OCI-M1 (cell line): ENCODE results near the gene TNRC6B.
"Not testable (repeated sequence)": the region's sequence is repeated elsewhere in the genome, so short reads cannot be mapped to it uniquely, and the experiment has no call there.

Experiments
- DNase-seq: peaks from one replicate; lab custom pipeline; 2025; lab: John Stamatoyannopoulos, UW

TNRC6B gene

DNA sequence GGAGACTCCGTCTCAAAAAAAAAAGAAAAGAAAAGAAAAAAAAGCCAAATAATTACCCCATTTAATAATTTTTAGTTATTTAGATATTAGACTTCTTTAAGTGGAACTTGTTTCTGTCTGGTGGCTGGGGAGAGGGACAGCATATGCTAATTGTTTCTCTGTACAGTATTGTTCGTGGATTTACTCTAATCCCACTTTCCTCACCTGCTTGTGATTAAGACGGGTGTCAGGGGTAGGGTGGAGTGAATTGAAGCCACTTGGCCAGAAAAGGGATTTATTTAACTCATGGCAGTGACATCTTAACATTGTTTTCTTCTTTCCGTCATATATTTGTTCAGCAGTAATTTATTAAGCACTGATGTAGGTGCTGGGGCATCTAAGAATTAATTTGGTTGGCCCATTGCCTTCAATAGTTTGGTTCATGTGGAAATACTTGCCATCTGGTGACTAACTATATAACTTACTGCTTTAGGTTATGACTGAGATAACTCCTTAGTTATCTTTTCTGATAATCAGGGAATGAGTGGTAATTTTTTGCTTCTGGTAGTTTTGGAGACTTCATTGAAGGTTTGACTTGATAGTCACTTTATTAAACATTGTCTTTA lies 4.6 kb downstream of the TNRC6B start:
- DNase-seq: no peak

DNA sequence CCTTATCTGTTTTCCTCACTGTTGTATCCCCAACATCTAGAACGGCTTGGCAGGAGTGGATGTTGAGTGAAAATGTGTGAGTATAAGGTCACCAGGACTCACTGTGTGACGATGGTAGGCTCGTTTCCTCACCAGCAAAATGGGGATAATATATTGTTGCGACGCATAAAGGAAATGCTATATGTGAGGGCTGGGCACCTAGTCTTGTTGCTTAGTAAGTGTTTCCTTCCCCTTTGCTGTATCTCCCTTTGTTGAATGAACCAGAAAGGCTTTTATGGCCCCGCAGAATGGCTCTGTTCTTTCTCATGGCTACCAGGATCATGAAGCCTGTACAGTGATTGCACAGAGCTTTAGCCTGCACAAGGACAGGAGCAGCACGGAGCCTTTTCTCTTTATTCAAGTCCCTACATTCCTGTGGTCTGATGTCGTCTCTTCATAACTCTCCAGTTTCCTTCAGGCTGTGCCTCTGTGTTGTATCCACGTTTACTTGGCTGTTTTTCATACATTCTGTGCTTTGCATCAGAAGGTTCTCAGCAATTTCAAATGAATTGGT lies 5.4 kb downstream of the TNRC6B start:
- DNase-seq: no peak

DNA sequence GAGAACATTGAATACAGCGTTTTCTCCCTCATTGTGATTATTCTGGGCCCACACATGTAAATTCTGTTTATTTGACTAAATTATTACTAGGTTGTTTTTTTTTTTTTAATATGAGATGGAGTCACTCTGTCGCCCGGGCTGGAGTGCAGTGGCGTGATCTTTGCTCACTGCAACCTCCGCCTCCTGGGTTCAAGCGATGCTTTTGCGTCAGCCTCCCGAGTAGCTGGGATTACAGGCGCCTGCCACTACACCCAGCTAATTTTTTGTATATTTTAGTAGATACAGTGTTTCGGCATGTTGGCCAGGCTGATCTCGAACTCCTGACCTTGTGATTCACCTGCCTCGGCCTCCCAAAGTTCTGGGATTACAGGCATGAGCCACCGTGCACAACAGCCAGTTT lies 5.9 kb downstream of the TNRC6B start:
- DNase-seq: not testable (repeated sequence)

DNA sequence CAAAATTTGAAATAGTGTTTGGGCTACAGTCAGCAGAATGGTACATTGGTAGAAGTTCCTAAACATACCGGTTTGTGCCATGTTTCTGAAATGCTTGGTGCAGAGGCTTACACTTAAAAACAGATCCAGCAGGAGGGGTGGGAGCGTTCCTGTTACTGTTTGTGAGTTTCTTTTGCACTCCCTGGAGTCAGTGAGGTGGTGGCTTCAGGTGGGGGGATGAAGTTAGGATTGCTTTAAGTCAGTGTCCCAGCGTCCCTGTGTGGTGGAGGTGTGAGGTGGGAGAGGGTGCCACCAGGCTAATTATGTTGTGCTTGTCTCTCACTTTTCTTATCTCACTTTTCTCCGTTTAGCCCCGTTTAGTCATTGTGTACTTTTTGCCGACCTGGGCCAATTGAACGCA lies 9.7 kb downstream of the TNRC6B start:
- DNase-seq: no peak

DNA sequence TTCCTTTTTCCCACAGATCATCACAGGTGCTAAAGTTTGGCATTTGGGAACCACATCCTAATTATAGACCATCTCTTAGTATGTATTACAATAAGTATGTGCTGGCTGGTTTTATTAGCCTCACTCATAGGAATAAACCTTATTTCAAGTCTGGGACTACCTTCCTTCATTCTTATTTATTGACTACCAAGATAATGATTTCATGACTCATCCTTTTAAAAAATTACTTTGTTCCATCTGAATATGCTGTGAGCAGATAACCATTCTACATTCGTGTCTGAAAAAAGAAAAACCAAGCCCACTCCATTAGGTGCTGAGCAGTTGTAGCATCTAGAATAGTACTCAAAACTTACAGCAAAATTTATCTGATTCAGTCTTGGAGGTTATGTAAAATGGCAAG lies 12.3 kb downstream of the TNRC6B start:
- DNase-seq: peak; percentile 78

DNA sequence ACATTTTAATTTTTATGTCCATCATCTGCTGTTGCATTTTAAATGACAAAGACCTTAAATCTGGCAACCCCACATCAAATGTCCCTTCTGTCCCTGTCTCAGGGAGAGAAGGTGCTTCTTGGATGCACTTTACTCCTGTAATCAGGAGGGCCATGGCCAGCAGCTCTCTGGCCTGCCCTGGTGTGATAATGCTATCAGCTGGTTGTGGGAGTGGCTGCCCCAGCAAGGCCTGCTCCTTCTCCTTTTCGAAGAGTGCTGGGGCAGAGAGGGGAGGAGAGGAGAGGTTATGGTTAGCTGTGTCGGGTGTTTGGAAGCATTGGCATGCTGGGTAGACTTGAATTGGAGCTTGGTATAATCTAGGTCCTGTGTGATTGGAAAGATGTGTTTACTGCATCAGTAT lies 12.8 kb downstream of the TNRC6B start:
- peak; percentile 96 for DNase-seq

DNA sequence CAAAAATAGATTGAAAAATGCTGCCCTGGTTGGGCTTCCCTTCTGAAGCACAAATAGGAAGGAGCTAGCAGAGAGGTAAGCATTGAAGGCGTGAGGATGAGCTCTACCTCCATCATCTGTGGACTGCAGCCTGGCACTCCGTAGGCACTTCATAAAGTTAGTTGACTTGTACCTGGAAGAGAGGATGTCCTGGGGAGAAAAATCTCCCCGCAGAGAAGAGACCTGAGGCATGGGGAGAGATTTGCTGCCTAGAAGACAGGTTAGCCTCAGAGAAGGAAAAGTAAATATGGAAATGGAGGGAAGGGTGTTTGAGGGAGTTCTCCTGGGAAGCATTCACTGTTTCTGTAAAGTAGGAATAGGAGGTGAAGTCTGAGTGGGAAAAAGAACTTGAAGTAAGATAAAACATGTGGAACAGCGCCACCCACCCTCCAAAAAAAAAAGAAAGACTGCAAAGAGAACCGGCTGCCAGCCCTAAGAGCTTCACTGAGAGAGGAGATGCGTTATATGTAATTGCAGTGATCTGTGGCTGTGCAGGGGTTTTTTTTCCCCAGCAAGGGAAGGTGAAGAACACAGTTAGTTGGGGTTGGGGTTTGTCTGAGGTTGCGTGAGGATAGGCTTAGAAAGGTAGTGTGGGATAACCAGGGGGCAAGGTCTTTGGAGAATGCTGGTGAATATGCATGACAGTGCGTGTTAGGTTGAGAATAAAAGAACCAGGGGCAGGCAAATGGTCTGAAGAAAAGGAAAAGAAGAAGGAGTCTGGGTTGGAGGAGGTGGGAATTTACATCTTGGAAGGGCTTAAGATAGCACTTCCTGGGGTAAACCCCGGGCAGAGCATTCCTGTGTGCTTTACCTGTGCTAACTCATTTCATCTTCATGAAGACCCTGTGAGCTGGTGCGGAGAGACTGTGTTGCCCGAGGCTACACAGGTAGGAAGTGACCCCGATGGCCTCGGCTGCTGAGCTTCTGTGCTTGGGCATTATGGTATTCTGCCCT lies 16.0 kb downstream of the TNRC6B start:
- DNase-seq: peak; percentile 41

DNA sequence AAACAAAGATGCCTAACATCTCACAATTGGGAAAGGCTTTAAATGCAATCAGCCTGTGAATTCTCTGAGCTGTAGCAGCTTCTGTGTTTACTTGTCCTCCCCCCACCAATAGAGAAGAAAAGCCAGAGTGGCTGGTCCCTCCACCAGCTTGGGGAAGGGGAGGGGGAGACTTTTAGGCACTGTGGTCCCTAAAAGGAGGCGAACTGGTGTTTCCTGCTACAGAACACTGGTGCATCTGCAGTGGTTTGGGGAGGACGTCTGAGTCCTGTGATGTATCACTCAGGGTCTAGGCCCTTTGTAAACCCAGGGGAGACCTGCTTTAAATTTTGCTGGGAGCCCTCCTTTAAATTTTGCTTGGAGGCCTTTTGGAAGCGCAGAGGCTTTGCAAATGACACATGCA lies 16.9 kb downstream of the TNRC6B start:
- DNase-seq: no peak

DNA sequence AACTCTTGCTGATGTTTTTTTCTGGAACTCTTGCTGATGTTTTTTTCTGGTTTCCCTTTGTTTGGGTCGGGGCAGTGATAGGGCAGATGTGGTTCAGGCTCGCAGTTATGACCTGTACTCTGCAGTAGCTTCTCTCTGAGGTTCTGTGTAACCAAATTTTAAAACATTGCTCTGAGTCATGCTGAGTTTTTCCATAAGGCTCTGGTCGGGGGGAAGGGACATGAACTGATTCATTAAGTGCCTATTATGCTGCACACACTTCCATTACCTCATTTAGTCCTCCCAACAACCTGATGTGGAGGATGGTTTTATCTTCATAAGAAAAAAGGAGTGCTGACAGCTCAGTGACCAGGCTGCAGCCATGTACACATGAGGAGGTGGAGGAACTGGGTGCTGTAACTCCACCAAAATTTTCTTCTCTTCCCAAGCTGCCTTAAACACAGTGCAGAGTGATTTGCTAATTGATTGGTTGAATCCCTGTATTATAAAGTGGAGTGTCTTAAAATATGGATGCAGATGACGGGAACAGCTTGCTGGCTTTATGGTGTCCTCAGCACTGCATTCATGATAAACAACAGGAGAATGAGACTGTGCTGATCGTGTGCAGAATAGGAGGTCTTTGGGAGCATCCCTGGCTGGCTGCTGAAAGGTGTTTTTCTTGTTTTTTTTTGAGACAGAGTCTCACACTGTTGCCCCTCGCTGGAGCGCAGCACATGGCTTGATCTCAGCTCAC lies 19.1 kb downstream of the TNRC6B start:
- DNase-seq: no peak

DNA sequence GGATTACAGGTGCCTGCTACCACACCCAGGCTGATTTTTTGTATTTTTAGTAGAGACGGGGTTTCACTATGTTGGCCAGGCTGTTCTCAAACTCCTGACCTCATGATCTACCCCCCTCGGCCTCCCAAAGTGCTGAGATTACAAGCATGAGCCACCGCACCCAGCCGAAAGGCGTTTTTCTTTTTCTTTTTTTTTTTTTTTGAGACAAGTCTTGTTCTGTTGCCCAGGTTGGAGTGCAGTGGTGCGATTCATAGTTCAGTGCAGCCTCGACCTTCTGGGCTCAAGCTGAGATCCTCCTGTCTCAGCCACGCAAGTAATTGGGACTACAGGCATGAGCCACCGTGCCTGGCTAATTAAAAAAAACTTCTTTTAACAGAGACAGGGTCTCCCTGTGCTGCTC lies 19.7 kb downstream of the TNRC6B start:
- not testable (repeated sequence) for DNase-seq

DNA sequence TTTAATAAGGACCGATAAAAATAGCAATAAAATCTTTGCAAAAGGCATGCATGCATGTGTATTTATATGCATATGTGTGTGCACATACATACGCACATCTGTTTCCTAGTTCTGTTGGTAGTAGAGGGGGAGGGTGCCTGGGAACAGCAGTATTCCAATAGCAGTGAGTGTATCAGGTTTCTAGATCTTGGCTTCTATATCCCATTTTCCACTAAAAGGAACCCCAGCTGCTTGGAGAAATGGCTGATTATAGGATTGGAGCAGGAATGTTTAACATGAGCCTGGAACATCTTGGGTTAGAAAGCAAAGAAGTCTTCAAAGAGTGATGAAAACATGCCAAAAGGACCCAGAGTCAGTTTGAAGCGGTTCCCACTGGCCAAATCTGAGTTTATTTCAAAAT lies 21.0 kb downstream of the TNRC6B start:
- DNase-seq: no peak

DNA sequence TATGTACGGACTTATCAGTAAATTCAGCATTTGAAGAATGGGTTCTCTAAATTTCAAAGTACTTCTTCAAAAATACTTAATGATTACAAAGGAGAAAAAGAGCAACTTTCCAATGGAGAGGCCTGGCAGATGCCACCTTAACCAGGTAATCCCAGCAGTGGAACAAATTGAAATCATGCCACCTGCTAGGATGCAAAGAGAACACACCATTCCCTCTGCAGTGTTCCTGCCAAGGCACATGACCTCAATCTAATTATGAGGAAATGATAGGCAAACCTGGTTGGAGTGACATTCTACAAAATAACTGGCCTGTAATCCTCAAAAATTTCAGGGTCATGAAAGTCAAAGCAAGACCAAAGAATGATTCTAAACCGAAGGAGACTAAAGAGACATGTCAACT lies 21.5 kb downstream of the TNRC6B start:
- no peak for DNase-seq

DNA sequence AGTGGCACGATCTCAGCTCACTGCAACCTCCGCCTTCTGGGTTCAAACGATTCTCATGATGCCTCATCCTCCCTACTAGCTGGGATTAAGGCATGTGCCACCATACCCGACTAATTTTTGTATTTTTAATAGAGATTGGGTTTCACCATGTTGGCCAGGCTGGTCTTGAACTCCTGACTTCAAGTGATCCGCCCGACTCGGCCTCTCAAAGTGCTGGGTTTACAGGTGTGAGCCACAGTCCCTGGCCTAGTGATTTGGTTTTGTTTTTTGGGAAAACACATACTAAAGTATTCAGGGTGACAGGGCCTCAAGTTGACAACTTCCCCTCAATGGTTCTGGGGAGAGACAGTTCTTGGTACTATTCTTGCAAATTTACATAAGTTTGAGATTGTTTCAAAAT lies 22.1 kb downstream of the TNRC6B start:
- no peak for DNase-seq

DNA sequence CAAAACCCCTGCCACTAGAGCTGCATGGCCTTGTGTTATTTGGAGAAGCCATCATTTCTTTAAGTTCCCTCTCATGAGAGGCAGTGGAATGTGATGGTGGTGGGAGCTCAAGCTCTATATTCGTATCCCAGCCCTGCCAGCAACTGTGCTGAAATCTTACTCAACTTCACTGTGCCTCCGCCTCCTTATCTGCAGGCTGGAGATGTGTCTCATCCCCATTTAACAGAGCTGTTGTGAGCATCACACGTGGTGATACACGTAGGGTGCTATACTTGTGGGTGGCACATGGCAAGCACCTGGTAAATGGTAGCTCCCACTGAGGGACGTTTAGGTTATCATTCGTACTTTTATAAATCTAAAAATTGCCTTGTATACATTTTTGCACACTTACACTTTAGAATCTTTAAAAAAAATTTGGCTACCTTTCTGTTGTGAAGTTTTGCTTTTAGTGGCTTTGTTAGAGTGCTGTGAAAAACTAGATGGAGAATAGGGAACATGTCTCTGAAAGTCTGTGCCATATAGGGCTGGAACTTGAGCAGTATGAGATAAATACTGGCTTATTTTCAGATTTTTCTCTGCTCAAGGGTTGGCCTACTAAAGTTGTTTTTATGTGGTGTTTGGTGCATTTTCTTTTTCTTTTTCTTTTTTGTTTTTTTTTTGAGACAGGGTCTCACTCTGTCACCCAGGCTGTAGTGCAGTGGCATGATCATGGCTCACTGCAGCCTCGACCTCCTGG lies 23.2 kb downstream of the TNRC6B start:
- no peak for DNase-seq

DNA sequence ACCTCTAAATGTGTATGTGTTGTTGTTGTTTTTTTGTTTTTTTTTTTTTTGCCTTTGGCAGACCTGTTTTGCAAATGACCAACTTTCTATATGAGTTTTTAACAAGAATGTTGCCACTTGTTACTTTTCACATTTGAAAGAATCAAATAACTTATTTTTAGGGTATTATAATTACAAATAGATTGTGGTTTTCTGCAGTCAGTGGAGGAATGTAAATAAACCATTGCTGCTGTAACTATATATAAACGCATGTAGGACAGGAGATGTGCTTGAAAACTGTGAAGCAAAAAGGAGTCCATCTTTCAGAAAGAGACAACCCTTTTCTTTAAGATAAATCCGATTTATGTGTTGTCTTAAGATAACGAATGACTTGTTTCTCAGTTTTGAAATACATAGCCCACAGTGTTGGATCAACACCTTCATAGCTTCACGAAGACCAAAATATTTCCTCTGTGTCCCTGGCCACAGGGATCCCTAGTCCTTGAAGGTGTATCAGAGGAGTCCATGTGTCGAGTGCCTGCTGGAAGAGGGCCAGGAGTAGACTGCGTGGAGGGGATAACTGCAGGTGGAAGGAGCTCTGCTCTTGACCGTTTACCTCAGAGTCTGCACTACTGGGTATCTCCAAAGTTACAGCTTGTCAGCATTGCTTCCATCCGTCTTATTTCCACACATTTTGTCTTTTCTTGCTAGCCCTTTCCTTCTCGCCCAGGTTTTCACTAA lies 24.7 kb downstream of the TNRC6B start:
- no peak for DNase-seq

DNA sequence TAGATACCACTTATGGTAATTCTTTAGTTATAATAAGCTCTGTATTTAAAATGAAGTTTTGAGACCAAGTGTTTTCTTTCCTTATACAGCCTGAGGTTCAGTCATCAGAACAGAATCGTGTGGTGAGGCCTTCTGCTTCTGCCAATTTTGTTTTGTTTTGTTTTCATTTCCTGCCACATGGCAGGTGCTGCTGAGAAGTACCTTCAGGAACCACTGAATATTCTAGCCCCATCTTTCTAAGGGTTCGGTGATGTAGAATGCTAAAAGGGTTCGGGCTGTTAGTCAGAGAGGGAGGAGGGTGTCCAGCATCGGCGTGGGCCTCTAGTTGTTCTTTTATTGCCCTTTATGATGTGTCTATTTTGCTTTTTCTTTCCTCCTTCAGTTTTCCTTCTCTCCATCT lies 25.8 kb downstream of the TNRC6B start:
- DNase-seq: no peak

DNA sequence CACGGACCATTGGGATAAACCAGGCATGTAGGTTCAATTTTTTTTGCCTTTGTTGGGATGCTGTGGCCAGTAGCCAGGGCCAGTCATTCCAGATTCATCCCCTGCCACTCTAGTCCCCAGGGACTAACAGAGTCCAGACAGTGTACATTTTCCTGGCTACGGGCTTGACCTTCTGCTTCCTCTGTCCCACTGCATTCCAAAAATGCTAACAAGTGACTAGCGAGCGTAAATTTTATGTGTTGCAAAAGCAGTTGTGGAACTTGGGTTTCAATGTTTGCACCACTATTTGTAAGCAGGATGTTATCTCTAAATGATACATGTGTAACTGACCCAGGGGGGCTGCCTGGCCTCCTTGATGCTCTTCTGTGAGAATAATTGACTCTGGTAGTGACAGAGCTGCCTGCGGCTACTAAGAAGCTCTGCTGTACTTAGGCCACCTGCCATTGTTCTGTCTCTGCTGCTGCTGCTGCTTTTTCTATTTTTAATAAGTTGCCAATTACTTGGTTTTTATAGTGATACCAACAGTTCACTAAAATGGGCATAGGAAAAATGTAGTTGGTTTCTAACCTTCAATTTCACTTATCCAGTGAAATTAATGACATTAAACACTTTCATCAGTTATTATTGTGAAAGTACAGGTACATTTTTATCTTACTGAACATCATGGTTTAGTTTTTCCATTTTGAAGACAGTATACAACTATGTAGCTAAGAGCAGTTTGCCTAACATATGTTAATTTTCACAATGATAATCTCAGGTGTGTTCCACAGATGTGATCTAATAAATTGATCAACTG lies 26.8 kb downstream of the TNRC6B start:
- no peak for DNase-seq

DNA sequence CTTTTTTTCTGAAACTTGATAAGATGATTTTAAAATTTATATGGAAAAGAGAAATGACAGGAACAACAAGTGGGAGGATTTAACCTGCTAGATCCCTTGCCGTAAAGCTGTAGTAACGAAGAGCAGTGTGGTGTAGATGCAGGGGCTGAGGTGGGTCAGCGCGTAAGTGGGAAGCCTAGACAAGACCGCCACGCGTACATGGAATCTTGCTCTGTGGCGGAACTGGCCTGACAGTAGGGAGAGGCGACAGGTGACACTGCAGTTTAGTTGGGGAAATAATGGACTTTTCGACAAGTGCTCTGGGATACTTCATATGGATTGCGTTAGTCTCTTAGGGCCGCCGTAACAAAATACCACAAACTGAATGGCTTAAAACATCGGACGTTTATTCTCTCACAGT lies 28.8 kb downstream of the TNRC6B start:
- DNase-seq: no peak

DNA sequence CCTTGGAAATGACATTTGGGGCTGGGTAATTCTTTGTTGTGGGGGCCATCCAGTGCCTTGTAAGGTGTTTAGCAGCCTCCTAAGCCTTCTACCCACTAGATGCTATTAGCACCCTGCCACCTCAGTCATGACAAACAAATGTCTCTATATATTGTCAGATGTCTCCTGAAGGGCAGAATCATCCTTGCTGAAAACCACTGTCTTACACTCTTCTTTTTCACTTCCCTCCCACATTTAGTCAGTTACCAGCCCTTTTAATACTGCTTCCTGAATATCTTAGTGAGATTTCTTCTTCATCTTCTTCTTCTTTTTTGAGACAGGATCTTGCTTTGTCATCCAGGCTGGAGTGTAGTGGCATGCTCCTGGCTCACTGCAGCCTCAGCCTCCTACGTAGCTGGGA lies 33.1 kb downstream of the TNRC6B start:
- no peak for DNase-seq

DNA sequence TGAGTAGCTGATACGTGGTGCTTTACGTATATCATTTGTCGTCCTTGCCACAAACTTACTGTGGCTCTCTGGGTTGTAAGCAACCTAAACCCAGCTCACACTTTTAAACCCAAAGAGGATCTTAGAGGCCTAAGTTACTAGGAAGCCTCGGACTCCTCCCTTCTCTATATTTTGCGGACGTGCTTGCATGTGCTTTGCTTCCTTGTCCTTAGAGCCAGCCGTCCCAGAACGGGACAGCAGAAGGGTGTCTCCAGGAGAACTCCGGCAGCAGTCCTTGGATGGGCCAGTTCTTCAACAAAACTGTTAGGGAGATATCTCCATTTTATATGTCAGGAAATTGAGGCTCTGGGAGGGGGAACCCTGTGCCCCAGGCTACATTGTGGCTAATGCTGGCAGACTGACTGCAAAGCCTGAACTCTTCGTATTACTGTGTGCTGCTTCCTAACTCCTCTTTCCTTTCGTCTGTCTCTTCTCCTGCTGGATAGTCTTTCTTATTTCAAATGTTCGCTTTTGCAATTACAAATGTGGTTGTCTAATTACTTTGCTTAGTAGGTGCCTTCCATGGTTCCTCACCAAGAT lies 33.8 kb downstream of the TNRC6B start:
- DNase-seq: no peak
